Lower lobe of right lung (tissue), 2 donors: ENCODE data around the gene ITSN1. TPM values are rescaled to one million over a fixed set of nuclear protein-coding genes. Genes with fewer than 3 reads are reported as not detected.

Experiments
- ATAC-seq, 2 donors: fragments of 200-7000 bp; cut with Tn5 transposase; one replicate each; pipeline ENCODE4 v1.9.1; 2020 to 2022; ENCODE audit warnings: mild to moderate bottlenecking in 2 of 2, moderate library complexity in 2 of 2
- DNase-seq: peaks from one replicate; pipeline ENCODE4 v3.0.0-alpha.2; 2020
- H3K27ac ChIP-seq: fragments of 200-600 bp; one replicate; pipeline ENCODE4 v1.8.0; 2022
- H3K27me3 ChIP-seq: fragments of 200-600 bp; one replicate; pipeline ENCODE4 v1.8.0; 2022; ENCODE audit warnings: low read depth
- H3K36me3 ChIP-seq: fragments of 200-600 bp; one replicate; pipeline ENCODE4 v1.8.0; 2022; ENCODE audit warnings: mild to moderate bottlenecking
- H3K4me1 ChIP-seq: fragments of 200-600 bp; one replicate; pipeline ENCODE4 v1.8.0; 2022
- H3K4me3 ChIP-seq: fragments of 200-600 bp; one replicate; pipeline ENCODE4 v1.8.0; 2022; ENCODE audit warnings: mild to moderate bottlenecking
- H3K9me3 ChIP-seq: fragments of 200-600 bp; one replicate; pipeline ENCODE4 v1.8.0; 2022
- CTCF ChIP-seq: fragments of 200-600 bp; IDR thresholded peaks from one replicate; pipeline ENCODE4 v1.8.0; 2022; ENCODE audit warnings: antibody characterized with exemption, mild to moderate bottlenecking
- intact Hi-C: fragments of 100-400 bp; cut with DNase I; formaldehyde crosslinking; loops from one replicate; pipeline ENCODE4 v1.11.0; 2022
- total RNA-seq: library from RNA; stranded (reverse); fragmentation: NEBNext Ultra II Directional; extraction: Animal tissue kit (Norgen Biotek cat#: 25700); gene quantifications from one replicate; pipeline ENCODE4 v1.2.1, GENCODE V29; 2021
- donor health status: DM: no; HTN: yes; CAD: no; lungs with severe emphysema.

ITSN1 gene
- total RNA-seq, 1 donor from 2014 or later, result 31.4 TPM

GRCh38 chr21:33817138-33817537, 174.8 kb downstream of the ITSN1 start:
- H3K4me3 ChIP-seq, result no peak overlapping the region
- no peak for TF ChIP-seq CTCF
- peaks cover 15% of the 10 kb centered on the region for H3K4me1 ChIP-seq
- DNase-seq, result no peak
- H3K9me3 ChIP-seq, result no peaks in the 10 kb centered on the region
- no peak overlapping the region for H3K27ac ChIP-seq
- peaks cover 33% of the 10 kb centered on the region for H3K36me3 ChIP-seq
- ATAC-seq, result no peak
- no peaks in the 10 kb centered on the region for H3K27me3 ChIP-seq
- intact Hi-C loops, result no loop called here

- H3K27me3 ChIP-seq, result no peaks in the 10 kb centered on the region
- intact Hi-C loops, result no loop called here
Measured at GRCh38 chr21:33817663-33818451, 175.6 kb downstream of the ITSN1 start.

DNA sequence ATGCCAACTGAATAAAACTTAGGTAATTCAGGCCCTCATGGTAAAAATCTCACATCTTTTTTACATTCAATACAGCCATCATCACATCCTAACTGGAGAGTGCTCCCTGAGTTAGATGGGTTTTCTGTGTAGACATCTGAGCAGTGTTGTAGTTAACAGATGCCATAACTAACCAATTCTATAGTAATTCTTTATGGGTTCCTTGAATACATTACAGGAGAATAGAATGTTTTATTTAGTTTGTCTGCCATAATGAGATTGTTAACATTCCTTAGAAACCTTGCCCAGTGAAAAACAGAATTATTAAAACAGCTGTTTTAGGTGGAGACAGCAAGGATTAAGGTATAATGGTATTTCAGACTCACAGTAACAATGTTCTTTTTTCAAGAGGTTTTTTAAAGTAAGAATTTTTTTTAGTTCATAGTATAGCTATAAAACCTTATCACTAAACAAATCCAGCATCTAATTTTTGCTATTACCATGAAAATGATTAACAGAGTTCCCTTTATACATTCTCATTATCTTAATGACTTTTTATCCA, 178.0 kb downstream of the ITSN1 start:
- Histone ChIP-seq H3K27me3 (no peaks in the 10 kb centered on the region), H3K4me3 (no peak overlapping the region), H3K9me3 (no peaks in the 10 kb centered on the region), H3K4me1 (peaks cover 6% of the 10 kb centered on the region), H3K36me3 (peaks cover 19% of the 10 kb centered on the region), H3K27ac (no peak overlapping the region)
- intact Hi-C loops, result no loop called here
- DNase-seq, result no peak
- no peak for TF ChIP-seq CTCF
- no peak for ATAC-seq

More at GRCh38 chr21:33817663-33818451, 175.6 kb downstream of the ITSN1 start:
- ATAC-seq (no peak), DNase-seq (no peak)
- no peak overlapping the region for H3K4me3 ChIP-seq
- H3K9me3 ChIP-seq, result no peaks in the 10 kb centered on the region
- peaks cover 13% of the 10 kb centered on the region for H3K4me1 ChIP-seq
- H3K36me3 ChIP-seq, result peaks cover 33% of the 10 kb centered on the region
- no peak overlapping the region for H3K27ac ChIP-seq
- no peak for TF ChIP-seq CTCF

DNA sequence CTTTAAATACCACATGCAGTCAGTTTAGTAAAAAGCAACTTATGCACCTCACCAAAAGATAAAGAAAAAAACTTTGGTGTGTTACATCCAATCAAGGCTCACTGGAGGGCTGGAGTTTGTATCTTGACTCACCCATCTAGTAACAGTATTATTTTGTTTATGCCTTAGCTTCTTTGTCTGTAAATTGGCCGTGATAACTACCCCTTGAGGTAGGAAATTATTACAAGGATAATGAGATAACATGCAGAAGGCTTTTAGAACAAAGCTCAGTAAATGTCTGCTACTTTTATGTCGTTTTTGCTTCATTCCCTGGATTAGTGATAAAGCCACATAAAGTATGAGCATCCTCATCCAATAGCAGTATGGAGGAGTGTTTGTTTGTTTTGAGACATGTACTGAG, 178.5 kb downstream of the ITSN1 start:
- Histone ChIP-seq H3K27ac (no peak overlapping the region), H3K4me3 (no peak overlapping the region), H3K36me3 (peaks cover 17% of the 10 kb centered on the region), H3K9me3 (no peaks in the 10 kb centered on the region), H3K27me3 (no peaks in the 10 kb centered on the region), H3K4me1 (peaks cover 6% of the 10 kb centered on the region)
- intact Hi-C loops, result no loop called here
- ATAC-seq (no peak), DNase-seq (no peak)
- no peak for TF ChIP-seq CTCF

GRCh38 chr21:33821503-33822322, 179.4 kb downstream of the ITSN1 start:
- Histone ChIP-seq H3K27me3 (no peaks in the 10 kb centered on the region), H3K4me1 (peaks cover 6% of the 10 kb centered on the region), H3K36me3 (peaks cover 11% of the 10 kb centered on the region), H3K27ac (no peak overlapping the region), H3K9me3 (no peaks in the 10 kb centered on the region), H3K4me3 (no peak overlapping the region)
- peak in 1 of 2 donors; percentile 49 for ATAC-seq
- TF ChIP-seq CTCF, result no peak
- intact Hi-C loops, result no loop called here
- DNase-seq, result no peak
